Liver (tissue), 3 donors: ENCODE measurements around the gene FAM241A.

ENCODE experiments used
- EGR1 ChIP-seq, 2 donors: IDR thresholded peaks; 2 replicates each; pipeline ENCODE4 v1.6.1; 2016 to 2018; ENCODE audit warnings: antibody characterized with exemption in 2 of 2, low read depth in 2 of 2
- FOXA1 ChIP-seq: IDR thresholded peaks from 2 replicates; pipeline ENCODE4 v1.6.1; 2016; ENCODE audit warnings: antibody characterized with exemption
- JUND ChIP-seq, 2 donors: IDR thresholded peaks; 2 replicates each; pipeline ENCODE4 v1.6.1; 2016; ENCODE audit warnings: antibody characterized with exemption in 2 of 2
- TAF1 ChIP-seq: conservative IDR thresholded peaks from 2 replicates; pipeline ENCODE4 v1.6.1; 2016; ENCODE audit warnings: antibody characterized with exemption, mild to moderate bottlenecking
- YY1 ChIP-seq: IDR thresholded peaks from 2 replicates; pipeline ENCODE4 v1.6.1; 2016; ENCODE audit warnings: antibody characterized with exemption, mild to moderate bottlenecking
- TF ChIP-seq, protein P1 (sequence below): fragments of 150-350 bp; IDR thresholded peaks from 2 replicates; pipeline ENCODE4 v1.5.1; 2017; ENCODE audit warnings: improper control_type of control experiment, low read depth, low read length; ENCODE audit not compliant: missing input control
- TF ChIP-seq, protein P2 (sequence below): IDR thresholded peaks from 2 replicates; pipeline ENCODE4 v1.6.1; 2016; ENCODE audit warnings: antibody characterized with exemption, mild to moderate bottlenecking
- TF ChIP-seq, protein P3 (sequence below): IDR thresholded peaks from 2 replicates; pipeline ENCODE4 v1.6.1; 2016; ENCODE audit warnings: antibody characterized with exemption
- TF ChIP-seq, protein P4 (sequence below): IDR thresholded peaks from 2 replicates; pipeline ENCODE4 v1.6.1; 2016; ENCODE audit warnings: antibody characterized with exemption
- donor health status: healthy.
- donor health status: healthy.

DNA sequence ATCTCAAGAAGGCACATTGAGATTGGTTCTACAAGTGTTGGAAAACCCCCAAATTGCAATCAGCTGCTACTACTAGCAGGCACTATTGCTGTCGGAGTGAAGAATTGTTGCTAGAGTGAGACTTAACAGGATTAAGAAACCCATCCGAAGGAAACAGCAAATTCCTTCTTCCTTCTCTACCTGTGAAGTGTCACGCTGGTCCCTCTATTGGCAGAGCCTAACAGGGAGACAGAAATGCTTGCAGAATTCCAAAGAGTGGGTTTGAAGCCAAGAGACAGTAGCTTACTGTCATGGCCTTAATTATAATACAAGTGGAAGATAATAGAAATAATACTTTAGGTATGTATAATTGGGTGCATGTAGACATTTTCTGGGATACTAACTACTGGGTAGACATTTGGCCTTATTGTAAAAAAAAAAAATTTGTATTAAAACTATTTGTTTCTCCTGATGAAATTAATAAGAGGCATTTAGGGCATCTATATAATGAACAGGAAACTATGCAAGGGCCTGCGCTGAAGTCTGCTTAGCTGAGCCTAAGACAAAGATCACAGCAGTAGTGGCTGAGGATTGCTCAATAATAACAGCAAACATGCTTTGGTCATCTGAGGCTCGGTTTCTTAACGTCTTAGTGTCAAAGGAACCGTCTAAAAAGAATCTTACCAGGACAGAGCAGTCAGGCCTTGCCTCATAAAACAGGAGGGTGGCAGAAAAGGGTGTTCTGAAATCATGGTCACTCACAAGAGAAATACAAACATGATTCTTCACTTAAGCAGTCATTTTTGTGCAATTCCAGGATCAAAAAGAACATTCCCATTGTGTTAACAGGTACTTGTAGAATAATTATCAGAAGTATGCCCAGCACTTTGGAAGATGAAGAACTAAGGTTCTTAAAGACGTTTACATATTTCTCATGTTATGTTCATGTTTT lies 40.8 kb downstream of the FAM241A start:
- TF ChIP-seq, protein P1, sequence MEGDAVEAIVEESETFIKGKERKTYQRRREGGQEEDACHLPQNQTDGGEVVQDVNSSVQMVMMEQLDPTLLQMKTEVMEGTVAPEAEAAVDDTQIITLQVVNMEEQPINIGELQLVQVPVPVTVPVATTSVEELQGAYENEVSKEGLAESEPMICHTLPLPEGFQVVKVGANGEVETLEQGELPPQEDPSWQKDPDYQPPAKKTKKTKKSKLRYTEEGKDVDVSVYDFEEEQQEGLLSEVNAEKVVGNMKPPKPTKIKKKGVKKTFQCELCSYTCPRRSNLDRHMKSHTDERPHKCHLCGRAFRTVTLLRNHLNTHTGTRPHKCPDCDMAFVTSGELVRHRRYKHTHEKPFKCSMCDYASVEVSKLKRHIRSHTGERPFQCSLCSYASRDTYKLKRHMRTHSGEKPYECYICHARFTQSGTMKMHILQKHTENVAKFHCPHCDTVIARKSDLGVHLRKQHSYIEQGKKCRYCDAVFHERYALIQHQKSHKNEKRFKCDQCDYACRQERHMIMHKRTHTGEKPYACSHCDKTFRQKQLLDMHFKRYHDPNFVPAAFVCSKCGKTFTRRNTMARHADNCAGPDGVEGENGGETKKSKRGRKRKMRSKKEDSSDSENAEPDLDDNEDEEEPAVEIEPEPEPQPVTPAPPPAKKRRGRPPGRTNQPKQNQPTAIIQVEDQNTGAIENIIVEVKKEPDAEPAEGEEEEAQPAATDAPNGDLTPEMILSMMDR = no peak
- TF ChIP-seq FOXA1 (no peak), EGR1 (IDR thresholded peaks at IDR 0.05; ENCODE audit: low read depth in 2 of 2) (no peak), JUND (IDR thresholded peaks at IDR 0.05) (no peak), YY1 (no peak), TAF1 (no peak)
- TF ChIP-seq, protein P2, sequence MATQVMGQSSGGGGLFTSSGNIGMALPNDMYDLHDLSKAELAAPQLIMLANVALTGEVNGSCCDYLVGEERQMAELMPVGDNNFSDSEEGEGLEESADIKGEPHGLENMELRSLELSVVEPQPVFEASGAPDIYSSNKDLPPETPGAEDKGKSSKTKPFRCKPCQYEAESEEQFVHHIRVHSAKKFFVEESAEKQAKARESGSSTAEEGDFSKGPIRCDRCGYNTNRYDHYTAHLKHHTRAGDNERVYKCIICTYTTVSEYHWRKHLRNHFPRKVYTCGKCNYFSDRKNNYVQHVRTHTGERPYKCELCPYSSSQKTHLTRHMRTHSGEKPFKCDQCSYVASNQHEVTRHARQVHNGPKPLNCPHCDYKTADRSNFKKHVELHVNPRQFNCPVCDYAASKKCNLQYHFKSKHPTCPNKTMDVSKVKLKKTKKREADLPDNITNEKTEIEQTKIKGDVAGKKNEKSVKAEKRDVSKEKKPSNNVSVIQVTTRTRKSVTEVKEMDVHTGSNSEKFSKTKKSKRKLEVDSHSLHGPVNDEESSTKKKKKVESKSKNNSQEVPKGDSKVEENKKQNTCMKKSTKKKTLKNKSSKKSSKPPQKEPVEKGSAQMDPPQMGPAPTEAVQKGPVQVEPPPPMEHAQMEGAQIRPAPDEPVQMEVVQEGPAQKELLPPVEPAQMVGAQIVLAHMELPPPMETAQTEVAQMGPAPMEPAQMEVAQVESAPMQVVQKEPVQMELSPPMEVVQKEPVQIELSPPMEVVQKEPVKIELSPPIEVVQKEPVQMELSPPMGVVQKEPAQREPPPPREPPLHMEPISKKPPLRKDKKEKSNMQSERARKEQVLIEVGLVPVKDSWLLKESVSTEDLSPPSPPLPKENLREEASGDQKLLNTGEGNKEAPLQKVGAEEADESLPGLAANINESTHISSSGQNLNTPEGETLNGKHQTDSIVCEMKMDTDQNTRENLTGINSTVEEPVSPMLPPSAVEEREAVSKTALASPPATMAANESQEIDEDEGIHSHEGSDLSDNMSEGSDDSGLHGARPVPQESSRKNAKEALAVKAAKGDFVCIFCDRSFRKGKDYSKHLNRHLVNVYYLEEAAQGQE = no peak
- TF ChIP-seq, protein P3, sequence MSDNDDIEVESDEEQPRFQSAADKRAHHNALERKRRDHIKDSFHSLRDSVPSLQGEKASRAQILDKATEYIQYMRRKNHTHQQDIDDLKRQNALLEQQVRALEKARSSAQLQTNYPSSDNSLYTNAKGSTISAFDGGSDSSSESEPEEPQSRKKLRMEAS = no peak
- TF ChIP-seq, protein P4, sequence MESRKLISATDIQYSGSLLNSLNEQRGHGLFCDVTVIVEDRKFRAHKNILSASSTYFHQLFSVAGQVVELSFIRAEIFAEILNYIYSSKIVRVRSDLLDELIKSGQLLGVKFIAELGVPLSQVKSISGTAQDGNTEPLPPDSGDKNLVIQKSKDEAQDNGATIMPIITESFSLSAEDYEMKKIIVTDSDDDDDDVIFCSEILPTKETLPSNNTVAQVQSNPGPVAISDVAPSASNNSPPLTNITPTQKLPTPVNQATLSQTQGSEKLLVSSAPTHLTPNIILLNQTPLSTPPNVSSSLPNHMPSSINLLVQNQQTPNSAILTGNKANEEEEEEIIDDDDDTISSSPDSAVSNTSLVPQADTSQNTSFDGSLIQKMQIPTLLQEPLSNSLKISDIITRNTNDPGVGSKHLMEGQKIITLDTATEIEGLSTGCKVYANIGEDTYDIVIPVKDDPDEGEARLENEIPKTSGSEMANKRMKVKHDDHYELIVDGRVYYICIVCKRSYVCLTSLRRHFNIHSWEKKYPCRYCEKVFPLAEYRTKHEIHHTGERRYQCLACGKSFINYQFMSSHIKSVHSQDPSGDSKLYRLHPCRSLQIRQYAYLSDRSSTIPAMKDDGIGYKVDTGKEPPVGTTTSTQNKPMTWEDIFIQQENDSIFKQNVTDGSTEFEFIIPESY = no peak
